ENCODE results near the gene OR6C68. TPM values are rescaled to one million over a fixed set of nuclear protein-coding genes. Genes with fewer than 3 reads are reported as not detected.
"Not testable (repeated sequence)": the region's sequence is repeated elsewhere in the genome, so short reads cannot be mapped to it uniquely, and the experiment has no call there.

Gene OR6C68
- total RNA-seq, 4 donors from 2014 or later = not detected

- WGBS, 2 donors = 37 to 43% methylated on average over 2 of the region's 2 CpGs
- no peak overlapping the region for H3K4me3 ChIP-seq (ENCODE audit: low read depth, poor library complexity, severe bottlenecking)
- intact Hi-C loops (cut with DNase I; ENCODE audit: low total_unique reads) = no loop called here
- no peak for DNase-seq (ENCODE audit: low spot score in 2 of 2)
- no peak for TF ChIP-seq POLR2A (IDR thresholded peaks at IDR 0.05)
- TF ChIP-seq CTCF (IDR thresholded peaks at IDR 0.05) = no peak
Measured at GRCh38 chr12:55467836-55468235, 24.3 kb upstream of the OR6C68 start.

GRCh38 chr12:55469291-55469690, 22.9 kb upstream of the OR6C68 start:
- WGBS, 2 donors = 71 to 72% methylated on average over 2 of the region's 2 CpGs
- TF ChIP-seq CTCF (IDR thresholded peaks at IDR 0.05) (no peak), POLR2A (IDR thresholded peaks at IDR 0.05) (no peak)
- DNase-seq (ENCODE audit: low spot score in 2 of 2) = no peak

GRCh38 chr12:55470088-55470829, 21.9 kb upstream of the OR6C68 start, which contains the start of gene OR6C70:
Gene OR6C70 (minus strand): TSS chr12:55470138. CDS start chr12:55470138, 0 bp downstream.
- WGBS, 2 donors = 56 to 66% methylated on average over 3 of the region's 3 CpGs
- DNase-seq (ENCODE audit: low spot score in 2 of 2) = no peak
- H3K4me3 ChIP-seq (ENCODE audit: low read depth, poor library complexity, severe bottlenecking) = no peak within 1 kb of the TSS
- intact Hi-C loops (cut with DNase I; ENCODE audit: low total_unique reads) = no loop called here
- TF ChIP-seq CTCF (IDR thresholded peaks at IDR 0.05) (no peak), POLR2A (IDR thresholded peaks at IDR 0.05) (no peak)

More at GRCh38 chr12:55469291-55469690, 22.9 kb upstream of the OR6C68 start:
- intact Hi-C loops (cut with DNase I; ENCODE audit: low total_unique reads) = no loop called here
- no peak overlapping the region for H3K4me3 ChIP-seq (ENCODE audit: low read depth, poor library complexity, severe bottlenecking)

- WGBS, 2 donors = 89 to 90% methylated on average over 1 of the region's 1 CpG
- intact Hi-C loops (cut with DNase I; ENCODE audit: low total_unique reads) = no loop called here
- TF ChIP-seq POLR2A (IDR thresholded peaks at IDR 0.05) (no peak), CTCF (IDR thresholded peaks at IDR 0.05) (no peak)
- no peak for DNase-seq (ENCODE audit: low spot score in 2 of 2)
- no peak overlapping the region for H3K4me3 ChIP-seq (ENCODE audit: low read depth, poor library complexity, severe bottlenecking)
Measured at GRCh38 chr12:55472264-55472663, 19.9 kb upstream of the OR6C68 start.

- DNase-seq (ENCODE audit: low spot score in 2 of 2); H3K4me3 ChIP-seq (ENCODE audit: low read depth, poor library complexity, severe bottlenecking); intact Hi-C loops (cut with DNase I; ENCODE audit: low total_unique reads): not testable (repeated sequence)
- 96 to 99% methylated on average over 16 to 18 of the region's 29 CpGs for WGBS, 2 donors
Measured at GRCh38 chr12:55479136-55479535, 13.0 kb upstream of the OR6C68 start.

GRCh38 chr12:55484284-55484683, 7.9 kb upstream of the OR6C68 start:
- 62 to 85% methylated on average over 7 of the region's 13 CpGs for WGBS, 2 donors
- H3K4me3 ChIP-seq (ENCODE audit: low read depth, poor library complexity, severe bottlenecking); intact Hi-C loops (cut with DNase I; ENCODE audit: low total_unique reads); DNase-seq (ENCODE audit: low spot score in 2 of 2): not testable (repeated sequence)

- DNase-seq (ENCODE audit: low spot score in 2 of 2) = no peak
- 80% methylated on average over 5 of the region's 5 CpGs for WGBS, 2 donors
- no peak overlapping the region for H3K4me3 ChIP-seq (ENCODE audit: low read depth, poor library complexity, severe bottlenecking)
- intact Hi-C loops (cut with DNase I; ENCODE audit: low total_unique reads) = no loop called here
- TF ChIP-seq POLR2A (IDR thresholded peaks at IDR 0.05) (no peak), CTCF (IDR thresholded peaks at IDR 0.05) (no peak)
Measured at GRCh38 chr12:55495490-55495889, 3.3 kb downstream of the OR6C68 start.
